ENCODE measurements around the gene TRIP12.

GRCh38 chr2:229909090-229909489, 12.7 kb downstream of the TRIP12 start:
- TF ChIP-seq, protein P1, sequence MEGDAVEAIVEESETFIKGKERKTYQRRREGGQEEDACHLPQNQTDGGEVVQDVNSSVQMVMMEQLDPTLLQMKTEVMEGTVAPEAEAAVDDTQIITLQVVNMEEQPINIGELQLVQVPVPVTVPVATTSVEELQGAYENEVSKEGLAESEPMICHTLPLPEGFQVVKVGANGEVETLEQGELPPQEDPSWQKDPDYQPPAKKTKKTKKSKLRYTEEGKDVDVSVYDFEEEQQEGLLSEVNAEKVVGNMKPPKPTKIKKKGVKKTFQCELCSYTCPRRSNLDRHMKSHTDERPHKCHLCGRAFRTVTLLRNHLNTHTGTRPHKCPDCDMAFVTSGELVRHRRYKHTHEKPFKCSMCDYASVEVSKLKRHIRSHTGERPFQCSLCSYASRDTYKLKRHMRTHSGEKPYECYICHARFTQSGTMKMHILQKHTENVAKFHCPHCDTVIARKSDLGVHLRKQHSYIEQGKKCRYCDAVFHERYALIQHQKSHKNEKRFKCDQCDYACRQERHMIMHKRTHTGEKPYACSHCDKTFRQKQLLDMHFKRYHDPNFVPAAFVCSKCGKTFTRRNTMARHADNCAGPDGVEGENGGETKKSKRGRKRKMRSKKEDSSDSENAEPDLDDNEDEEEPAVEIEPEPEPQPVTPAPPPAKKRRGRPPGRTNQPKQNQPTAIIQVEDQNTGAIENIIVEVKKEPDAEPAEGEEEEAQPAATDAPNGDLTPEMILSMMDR (IDR thresholded peaks at IDR 0.05; ENCODE audit: insufficient read depth, low read length): no peak
- no peak for TF ChIP-seq POLR2AphosphoS5 (IDR thresholded peaks at IDR 0.05; ENCODE audit: low read depth)
